ENCODE measurements around the gene LSM11.

Gene LSM11

GRCh38 chr5:157778121-157778805, 34.8 kb downstream of the LSM11 start:
- peak; percentile 49 for DNase-seq

DNA sequence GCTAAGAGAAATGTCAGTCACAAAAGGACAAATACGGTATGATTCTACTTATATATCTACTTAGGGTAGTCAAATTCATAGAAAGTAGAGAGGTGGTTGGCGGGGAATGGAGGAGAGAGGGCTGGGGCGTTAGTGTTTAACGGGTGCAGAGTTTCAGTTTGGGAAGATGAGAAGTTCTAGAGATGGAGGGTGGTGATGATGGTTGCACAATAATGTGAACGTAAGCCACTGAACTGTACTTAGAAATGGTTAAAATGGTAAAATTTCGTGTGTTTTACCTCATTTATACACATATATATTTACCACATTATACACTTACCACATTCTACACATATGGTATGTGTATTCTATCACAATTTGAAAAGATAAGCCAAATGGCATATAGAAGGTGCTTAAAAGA, 35.7 kb downstream of the LSM11 start:
- DNase-seq, result no peak

DNA sequence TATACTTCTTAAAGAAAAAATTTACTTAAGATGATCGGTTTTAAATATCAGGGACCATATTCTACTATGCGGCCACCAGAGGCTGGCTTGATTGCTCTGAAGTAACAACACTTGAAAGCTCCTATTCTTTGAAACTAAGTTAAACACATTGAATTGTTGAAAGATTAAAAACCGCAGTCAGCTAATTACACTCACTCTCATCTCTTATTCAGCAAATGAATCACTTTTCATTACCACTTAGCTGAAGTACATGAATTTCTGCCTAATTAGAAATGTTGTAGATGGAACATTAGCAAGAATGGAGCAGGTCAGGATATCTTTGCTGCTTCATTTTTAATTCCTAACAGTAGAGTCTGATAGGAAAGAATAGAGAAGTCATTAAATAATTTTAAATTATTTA, 42.3 kb downstream of the LSM11 start:
- no peak for DNase-seq

GRCh38 chr5:157793301-157793700, 49.8 kb downstream of the LSM11 start:
- no peak for DNase-seq

- no peak for DNase-seq
Measured at GRCh38 chr5:157799578-157799977, 56.1 kb downstream of the LSM11 start.

- no peak for DNase-seq
Measured at GRCh38 chr5:157800137-157800536, 56.6 kb downstream of the LSM11 start.

- DNase-seq, result no peak
Measured at GRCh38 chr5:157802736-157803135, 59.2 kb downstream of the LSM11 start.

- DNase-seq, result no peak
Measured at GRCh38 chr5:157808043-157808442, 64.5 kb downstream of the LSM11 start.

Measured in NCI-H2081 treated with DMSO at 0.1 percent for 48 hours (cell line).